Left renal cortex interstitium (tissue), 4 donors: Measurements from ENCODE around the gene LRRC55. TPM values are rescaled to one million over a fixed set of nuclear protein-coding genes. Genes with fewer than 3 reads are reported as not detected.

Experiments used
- DNase-seq, 4 donors: peaks; one replicate each; pipeline ENCODE4 v3.0.0-alpha.2; 2013; ENCODE audit warnings: low read depth in 4 of 4, low spot score in 2 of 4, missing footprints in 1 of 4
- polyA plus RNA-seq, 4 donors: library from polyadenylated mRNA; unstranded; fragments of 120-200 nt; gene quantifications; one replicate each; pipeline ENCODE4 v1.2.1, GENCODE V29; 2013; ENCODE audit not compliant: insufficient read length in 4 of 4

Gene LRRC55
- polyA plus RNA-seq, 4 donors: 4.9 to 5.7 (median 5.5) TPM

- no peak for DNase-seq
These were observed 49.9 kb downstream of the LRRC55 start for GRCh38 chr11:57231539-57232253.

- no peak for DNase-seq
These were observed 51.9 kb downstream of the LRRC55 start for GRCh38 chr11:57233702-57234101.

GRCh38 chr11:57235761-57236703 lies 54.3 kb downstream of the LRRC55 start:
- no peak for DNase-seq

- DNase-seq: no peak
These were observed 55.5 kb downstream of the LRRC55 start, which contains the start of gene APLNR for GRCh38 chr11:57237204-57237681. Gene APLNR (minus strand): TSS chr11:57237250. CDS start chr11:57237004, 246 bp downstream.

- DNase-seq: no peak
These were observed 57.6 kb downstream of the LRRC55 start for GRCh38 chr11:57239348-57239747.

GRCh38 chr11:57240007-57240406 lies 58.3 kb downstream of the LRRC55 start:
- DNase-seq: no peak

- DNase-seq: no peak
These were observed 59.0 kb downstream of the LRRC55 start for GRCh38 chr11:57240757-57241156.

Other genes starting within 250 kb of the LRRC55 start
- under 1 TPM in 3 of 4 donors, not detected in 1; 0.18 to 0.71 (median 0.30) TPM for gene OR5AK2, start 193.0 kb upstream of the LRRC55 start, polyA plus RNA-seq
- 100 to 1,000 TPM in 1 of 4 donors, 10 to 100 TPM in 3; 76.7 to 107 (median 94.6) TPM for gene APLNR, start 55.3 kb downstream of the LRRC55 start, polyA plus RNA-seq
- 10 to 100 TPM; 65.8 to 74.5 (median 68.7) TPM for gene TNKS1BP1, start 143.0 kb downstream of the LRRC55 start, polyA plus RNA-seq
- 100 to 1,000 TPM; 169 to 189 (median 183) TPM for gene SSRP1, start 153.9 kb downstream of the LRRC55 start, polyA plus RNA-seq
- under 1 TPM; 0.46 to 0.85 (median 0.70) TPM for gene P2RX3, start 156.4 kb downstream of the LRRC55 start, polyA plus RNA-seq
- 1 to 10 TPM in 1 of 4 donors, under 1 TPM in 3; 0.21 to 1.2 (median 0.69) TPM for gene PRG3, start 199.2 kb downstream of the LRRC55 start, polyA plus RNA-seq
- gene PRG2, start 208.7 kb downstream of the LRRC55 start, polyA plus RNA-seq: 1 to 10 TPM in 2 of 4 donors, under 1 TPM in 2; 0.22 to 3.1 (median 1.1) TPM
- gene SLC43A3, start 245.2 kb downstream of the LRRC55 start, polyA plus RNA-seq: 10 to 100 TPM; 19.8 to 24.7 (median 22.7) TPM